Activated T-cell treated with anti-CD3 and anti-CD28 coated beads, Interleukin-2, amount 50 U/mL, for 72 hours (primary cell): ENCODE data around the gene CACNB4. TPM values are rescaled to one million over a fixed set of nuclear protein-coding genes. Genes with fewer than 3 reads are reported as not detected.

ENCODE experiments used
- ATAC-seq, 2 donors: fragments of 150-1000 bp; cut with Tn5 transposase; replicated peaks in 1 of 2; 2 replicates each; pipeline ENCODE4 v1.10.0; 2021; ENCODE audit warnings: moderate library complexity in 2 of 2, mild to moderate bottlenecking in 1 of 2
- DNase-seq, 2 donors: peaks; one replicate each; pipeline ENCODE4 v3.0.0; 2021 to 2022; ENCODE audit warnings: mixed read lengths in 1 of 2
- H3K27ac Mint-ChIP-seq: one replicate; pipeline ENCODE4 v1.8.0; 2022; ENCODE audit warnings: mild to moderate bottlenecking, moderate library complexity, mixed read lengths
- H3K27me3 Mint-ChIP-seq: one replicate; pipeline ENCODE4 v1.8.0; 2022; ENCODE audit warnings: low read depth, mixed read lengths
- H3K36me3 Mint-ChIP-seq, 2 donors: one replicate each; pipeline ENCODE4 v1.8.0; 2022; ENCODE audit warnings: mixed read lengths in 2 of 2, mild to moderate bottlenecking in 1 of 2; ENCODE audit not compliant: insufficient read depth in 2 of 2
- H3K4me1 Mint-ChIP-seq: one replicate; pipeline ENCODE4 v1.8.0; 2022; ENCODE audit warnings: low read depth, mixed read lengths
- H3K4me3 Mint-ChIP-seq, 2 donors: one replicate each; pipeline ENCODE4 v1.8.0; 2022; ENCODE audit warnings: mild to moderate bottlenecking in 2 of 2, mixed read lengths in 2 of 2, moderate library complexity in 2 of 2
- H3K9me3 Mint-ChIP-seq, 2 donors: one replicate each; pipeline ENCODE4 v1.8.0; 2022; ENCODE audit warnings: mixed read lengths in 2 of 2
- total RNA-seq, 2 donors: library from RNA; stranded (reverse); gene quantifications; one replicate each; pipeline ENCODE4 v1.2.3, GENCODE V29; 2022

CACNB4 gene
- total RNA-seq, 2 donors from 2014 or later, result 0.31 to 0.56 TPM

DNA sequence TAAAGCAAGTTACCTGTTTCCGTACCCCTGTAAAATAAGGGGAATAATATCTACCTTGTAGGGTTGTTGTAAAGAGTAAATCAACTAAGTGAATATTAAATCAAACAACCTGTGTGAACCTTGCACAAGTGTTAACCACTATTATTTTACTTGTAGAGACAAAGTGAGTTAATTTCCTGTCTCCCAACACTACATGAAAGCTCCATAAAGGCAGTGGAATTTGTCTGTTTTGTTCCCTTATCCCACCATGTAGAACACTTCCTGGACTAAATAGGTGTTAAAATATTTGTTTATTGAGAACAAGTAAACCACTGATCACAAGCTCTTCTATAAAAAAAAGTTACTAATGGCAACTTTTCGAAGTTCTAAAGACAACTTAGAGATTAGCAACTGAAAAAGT lies 274.0 kb downstream of the CACNB4 start:
- H3K4me3 Mint-ChIP-seq, result no peak overlapping the region
- peaks cover 6% of the 10 kb centered on the region for H3K27me3 Mint-ChIP-seq
- no peaks in the 10 kb centered on the region for H3K9me3 Mint-ChIP-seq
- H3K4me1 Mint-ChIP-seq, result peaks cover 67% of the 10 kb centered on the region
- ATAC-seq, result no peak
- no peak overlapping the region for H3K27ac Mint-ChIP-seq
- H3K36me3 Mint-ChIP-seq, result peaks cover 0 to 6% of the 10 kb centered on the region in 2 donors
- no peak for DNase-seq

DNA sequence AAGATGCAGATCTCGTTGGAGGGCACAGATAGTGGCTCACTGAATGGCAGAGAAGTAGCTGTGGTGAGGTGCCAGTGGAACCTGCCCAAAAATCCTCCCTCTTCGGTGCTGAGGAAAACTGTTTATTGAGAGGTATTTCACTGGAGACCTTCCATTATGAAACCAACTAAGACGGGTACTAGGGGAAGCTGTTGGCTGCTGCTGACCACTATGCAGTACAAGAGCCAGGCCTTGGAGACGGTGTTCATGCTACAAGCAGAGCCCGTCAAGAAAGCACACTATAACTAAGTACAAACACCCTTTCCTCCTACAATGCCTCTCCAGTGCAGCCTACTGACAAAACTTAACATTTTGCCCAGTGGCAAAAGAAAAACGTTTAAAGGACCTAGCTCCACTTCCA lies 275.2 kb downstream of the CACNB4 start:
- H3K4me3 Mint-ChIP-seq, result no peak overlapping the region

DNA sequence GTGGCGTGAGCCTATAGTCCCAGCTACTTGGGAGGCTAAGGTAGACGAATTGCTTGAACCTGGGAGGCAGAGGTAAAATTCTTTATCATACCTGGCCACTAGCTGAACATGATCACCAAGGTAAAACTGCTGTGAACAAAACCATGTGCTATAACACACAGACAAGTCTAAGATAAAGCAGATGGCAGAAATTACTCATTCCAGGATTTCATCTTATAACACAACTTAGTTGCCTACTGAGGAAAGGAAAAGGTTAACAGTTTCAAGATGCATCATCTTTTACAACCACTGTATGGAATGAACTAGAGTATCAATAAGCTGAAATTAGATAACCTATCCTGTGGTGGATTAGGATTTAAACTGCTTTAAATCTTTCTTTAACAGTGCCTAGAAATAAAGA lies 278.9 kb downstream of the CACNB4 start:
- no peaks in the 10 kb centered on the region for H3K27me3 Mint-ChIP-seq
- DNase-seq (peak in 1 of 2 donors; percentile 4), ATAC-seq (peak; percentile 96 to 99)
- H3K9me3 Mint-ChIP-seq, result no peaks in the 10 kb centered on the region
- H3K36me3 Mint-ChIP-seq, result peaks cover 3 to 4% of the 10 kb centered on the region in 2 donors
- H3K27ac Mint-ChIP-seq, result peak overlapping the region; percentile 44
- peak overlapping the region; percentile 39 to 72 for H3K4me3 Mint-ChIP-seq
- peaks cover 56% of the 10 kb centered on the region for H3K4me1 Mint-ChIP-seq

More for the DNA sequence above, 275.2 kb downstream of the CACNB4 start:
- Mint-ChIP-seq H3K4me1 (peaks cover 66% of the 10 kb centered on the region), H3K9me3 (no peaks in the 10 kb centered on the region), H3K27me3 (no peaks in the 10 kb centered on the region), H3K27ac (no peak overlapping the region), H3K36me3 (peaks cover 0 to 6% of the 10 kb centered on the region in 2 donors)
- DNase-seq, result no peak
- no peak for ATAC-seq

DNA sequence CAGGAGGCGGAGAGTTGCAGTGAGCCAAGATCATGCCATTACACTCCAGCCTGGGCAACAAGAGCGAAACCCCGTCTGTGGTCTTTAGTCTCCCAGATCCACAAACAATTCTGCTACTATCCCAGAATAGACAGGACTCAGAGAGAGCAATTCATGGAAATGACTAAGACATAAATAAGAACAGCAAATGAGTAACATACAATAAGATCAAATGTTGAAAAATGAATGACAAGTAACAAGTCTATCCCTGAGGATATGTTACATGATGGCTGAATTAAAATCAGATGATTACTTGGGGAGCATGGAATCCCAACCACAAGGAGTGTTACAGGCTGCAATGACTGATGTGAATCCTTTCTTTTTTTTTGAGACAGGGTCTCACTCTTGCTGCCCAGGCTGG lies 280.9 kb downstream of the CACNB4 start:
- H3K9me3 Mint-ChIP-seq, result no peaks in the 10 kb centered on the region
- no peak overlapping the region for H3K27ac Mint-ChIP-seq
- no peak overlapping the region for H3K4me3 Mint-ChIP-seq
- DNase-seq (no peak), ATAC-seq (no peak)
- H3K36me3 Mint-ChIP-seq, result peaks cover 5 to 9% of the 10 kb centered on the region in 2 donors
- peaks cover 42% of the 10 kb centered on the region for H3K4me1 Mint-ChIP-seq
- no peaks in the 10 kb centered on the region for H3K27me3 Mint-ChIP-seq

DNA sequence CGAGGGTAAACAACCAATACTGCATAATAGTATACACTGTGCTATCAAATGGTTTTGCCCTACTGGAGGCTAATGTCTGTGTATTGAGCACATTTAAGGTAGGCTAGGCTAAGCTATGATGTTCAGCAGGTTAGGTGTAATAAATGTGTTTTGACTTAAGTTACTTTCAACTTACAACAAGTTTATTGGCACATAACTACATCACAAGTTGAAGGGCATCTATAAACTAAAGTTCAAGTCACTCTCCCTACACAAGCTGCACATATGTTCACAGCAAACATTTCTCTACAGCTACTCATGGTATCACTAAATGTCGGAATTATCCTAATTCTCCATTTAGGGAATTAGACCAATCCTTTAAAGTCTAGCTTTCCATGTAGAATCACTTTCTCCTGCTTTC lies 282.0 kb downstream of the CACNB4 start:
- Mint-ChIP-seq H3K9me3 (no peaks in the 10 kb centered on the region), H3K4me1 (peaks cover 33% of the 10 kb centered on the region), H3K27me3 (no peaks in the 10 kb centered on the region), H3K36me3 (peaks cover 8 to 14% of the 10 kb centered on the region in 2 donors), H3K4me3 (no peak overlapping the region), H3K27ac (no peak overlapping the region)
- ATAC-seq (no peak), DNase-seq (no peak)

DNA sequence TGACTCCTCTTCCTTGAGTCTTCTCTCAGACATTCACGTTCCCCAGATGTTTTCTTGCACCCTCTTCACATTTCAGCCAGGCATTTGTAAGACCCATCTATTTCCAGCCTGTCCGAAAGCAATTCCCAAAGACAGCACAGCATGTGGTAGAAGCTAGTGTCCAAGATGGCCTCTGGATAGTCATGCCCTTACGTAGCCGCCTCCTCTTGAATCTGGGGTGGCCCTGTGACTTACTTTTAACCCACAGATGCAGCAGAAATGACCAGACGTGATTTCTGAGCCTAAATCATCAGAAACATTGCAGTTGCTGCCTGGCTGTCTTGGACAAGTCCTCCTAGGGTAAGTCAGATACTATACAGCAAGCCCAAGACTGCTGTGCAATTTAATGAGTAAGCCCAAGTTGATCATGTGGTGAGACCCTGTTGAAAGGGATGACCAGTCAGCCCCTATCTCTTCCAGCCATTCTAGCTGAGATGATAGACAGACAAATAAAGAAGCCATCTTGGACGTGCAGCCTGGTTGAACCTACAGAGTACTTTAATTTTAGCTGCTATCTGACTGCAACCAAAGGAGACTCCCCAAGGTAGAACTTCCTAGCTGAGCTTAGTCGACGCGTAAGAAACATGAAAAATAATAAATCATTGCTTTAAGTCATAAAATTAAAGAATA lies 282.9 kb downstream of the CACNB4 start:
- Mint-ChIP-seq H3K27me3 (no peaks in the 10 kb centered on the region), H3K4me3 (no peak overlapping the region), H3K4me1 (peaks cover 29% of the 10 kb centered on the region), H3K36me3 (peaks cover 8 to 18% of the 10 kb centered on the region in 2 donors), H3K27ac (no peak overlapping the region), H3K9me3 (no peaks in the 10 kb centered on the region)
- DNase-seq (no peak), ATAC-seq (no peak)

DNA sequence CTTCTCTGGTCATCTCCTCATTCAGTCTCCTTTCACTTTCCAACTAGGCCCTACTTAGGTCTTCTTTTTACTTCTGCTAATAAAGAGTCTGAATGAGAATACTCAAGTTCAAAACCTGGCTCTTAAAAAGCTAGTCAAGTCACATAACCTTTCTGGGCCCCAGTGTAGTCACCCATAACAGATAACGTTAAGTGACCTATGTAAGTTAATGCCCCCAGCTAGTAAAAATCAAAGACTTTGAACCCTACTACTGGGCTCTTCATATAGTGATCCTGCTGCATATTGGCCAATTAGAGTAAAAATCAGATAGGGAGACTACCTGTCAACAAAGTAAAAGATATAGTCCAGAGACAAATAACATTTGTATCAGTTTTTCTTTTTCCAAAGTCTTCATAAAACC lies 288.4 kb downstream of the CACNB4 start:
- H3K27ac Mint-ChIP-seq, result no peak overlapping the region
- DNase-seq, result no peak
- no peak overlapping the region for H3K4me3 Mint-ChIP-seq
- ATAC-seq, result no peak
- H3K36me3 Mint-ChIP-seq, result peaks cover 6 to 22% of the 10 kb centered on the region in 2 donors
- H3K9me3 Mint-ChIP-seq, result no peaks in the 10 kb centered on the region
- H3K4me1 Mint-ChIP-seq, result peaks cover 4% of the 10 kb centered on the region
- H3K27me3 Mint-ChIP-seq, result no peaks in the 10 kb centered on the region

DNA sequence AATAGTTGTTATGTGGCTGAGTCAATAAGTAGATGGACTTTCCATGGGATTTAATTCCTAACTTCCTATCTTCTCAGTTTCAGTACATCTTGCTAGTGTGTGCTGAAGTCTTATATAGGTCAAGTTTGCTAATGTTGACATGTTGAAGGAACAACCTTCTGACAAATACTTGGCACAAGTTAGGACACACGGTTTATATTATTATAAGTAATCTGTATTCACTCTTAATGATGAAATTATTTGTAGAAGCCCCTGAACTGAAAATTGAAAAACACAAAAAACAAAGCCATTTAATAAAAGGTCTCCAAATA lies 289.8 kb downstream of the CACNB4 start:
- Mint-ChIP-seq H3K36me3 (peaks cover 6 to 18% of the 10 kb centered on the region in 2 donors), H3K27ac (no peak overlapping the region), H3K4me3 (no peak overlapping the region), H3K4me1 (no peaks in the 10 kb centered on the region), H3K27me3 (no peaks in the 10 kb centered on the region), H3K9me3 (no peaks in the 10 kb centered on the region)
- DNase-seq (no peak), ATAC-seq (no peak)

DNA sequence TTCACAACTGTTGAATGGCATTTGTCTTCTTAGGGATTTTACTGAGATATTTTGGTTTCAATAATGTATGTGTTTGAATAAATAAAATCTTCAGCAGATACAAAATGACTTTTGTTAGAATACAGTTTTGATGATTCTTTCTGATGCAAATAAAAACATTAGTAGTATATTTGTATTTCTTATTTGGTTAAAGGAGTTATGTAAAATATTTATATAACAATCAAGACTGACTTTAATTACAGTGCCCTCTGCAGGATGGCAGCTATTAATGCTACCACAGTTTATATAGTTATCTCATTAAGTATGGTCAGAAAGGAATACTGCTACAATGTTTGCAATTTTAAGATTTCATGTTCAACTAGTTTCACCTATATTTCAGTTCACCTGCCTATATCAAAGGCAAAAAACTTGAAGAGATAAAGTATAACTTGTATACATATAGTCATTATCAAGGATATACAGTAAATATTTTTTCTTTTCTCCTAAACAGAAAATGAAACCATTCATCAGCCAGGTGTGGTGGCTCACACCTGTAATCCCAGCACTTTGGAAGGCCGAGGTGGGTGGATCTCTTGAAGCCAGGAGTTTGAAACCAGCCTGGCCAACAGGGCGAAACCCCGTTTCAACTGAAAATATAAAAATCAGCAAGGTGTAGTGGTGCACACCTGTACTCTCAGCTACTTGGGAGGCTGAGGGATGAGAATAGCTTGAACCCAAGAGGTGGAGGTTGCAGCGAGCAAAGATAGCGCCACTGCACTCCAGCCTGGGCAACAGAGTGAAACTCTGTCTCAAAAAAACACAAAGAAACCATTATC lies 290.4 kb downstream of the CACNB4 start:
- H3K4me1 Mint-ChIP-seq, result no peaks in the 10 kb centered on the region
- no peak overlapping the region for H3K4me3 Mint-ChIP-seq
- H3K27ac Mint-ChIP-seq, result no peak overlapping the region
- H3K36me3 Mint-ChIP-seq, result peaks cover 6 to 16% of the 10 kb centered on the region in 2 donors
- no peak for DNase-seq
- no peak for ATAC-seq
- no peaks in the 10 kb centered on the region for H3K9me3 Mint-ChIP-seq
- no peaks in the 10 kb centered on the region for H3K27me3 Mint-ChIP-seq

DNA sequence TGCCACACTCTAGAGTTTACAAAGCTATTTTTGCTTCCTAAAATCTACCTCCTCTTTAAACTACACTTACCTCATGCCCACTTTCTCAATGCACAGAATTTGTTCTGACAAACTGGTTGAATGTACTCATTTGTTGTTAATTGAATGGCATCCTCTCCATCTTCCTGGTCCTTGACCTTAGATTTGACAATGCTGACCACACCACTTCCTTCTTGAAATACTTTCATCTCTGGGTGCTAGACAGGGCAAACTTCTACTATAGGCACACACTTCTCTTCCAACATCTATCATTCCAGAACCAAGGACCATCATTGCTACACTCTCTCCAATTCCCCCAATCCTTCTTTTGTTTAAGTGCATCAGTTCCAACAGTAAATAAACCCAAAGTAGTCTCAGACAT lies 292.9 kb downstream of the CACNB4 start:
- Mint-ChIP-seq H3K27ac (no peak overlapping the region), H3K4me1 (peaks cover 1% of the 10 kb centered on the region), H3K27me3 (no peaks in the 10 kb centered on the region), H3K36me3 (peaks cover 4 to 13% of the 10 kb centered on the region in 2 donors), H3K9me3 (no peaks in the 10 kb centered on the region), H3K4me3 (no peak overlapping the region)
- DNase-seq, result no peak
- ATAC-seq, result no peak

DNA sequence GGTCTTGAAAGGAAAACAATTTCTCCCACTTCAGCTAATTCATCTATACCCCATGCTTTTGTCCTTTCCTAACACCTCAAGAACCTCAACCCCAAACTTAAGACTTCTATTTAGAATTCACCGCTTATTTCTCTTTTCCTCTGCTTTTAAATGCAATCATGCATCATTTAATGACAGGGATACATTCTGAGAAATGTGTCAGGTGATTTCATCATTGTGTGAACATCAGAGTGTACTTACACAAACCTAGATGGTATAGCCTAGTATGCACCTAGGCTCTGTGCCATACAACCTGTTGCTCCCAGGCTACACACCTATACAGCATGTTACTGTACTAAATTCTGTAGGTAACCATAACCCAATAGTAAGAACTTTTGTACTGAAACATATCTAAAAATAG lies 293.5 kb downstream of the CACNB4 start:
- H3K36me3 Mint-ChIP-seq, result peaks cover 4 to 10% of the 10 kb centered on the region in 2 donors
- ATAC-seq, result no peak
- H3K4me1 Mint-ChIP-seq, result peaks cover 7% of the 10 kb centered on the region
- no peak overlapping the region for H3K27ac Mint-ChIP-seq
- H3K9me3 Mint-ChIP-seq, result no peaks in the 10 kb centered on the region
- no peak for DNase-seq
- no peak overlapping the region for H3K4me3 Mint-ChIP-seq
- H3K27me3 Mint-ChIP-seq, result no peaks in the 10 kb centered on the region

DNA sequence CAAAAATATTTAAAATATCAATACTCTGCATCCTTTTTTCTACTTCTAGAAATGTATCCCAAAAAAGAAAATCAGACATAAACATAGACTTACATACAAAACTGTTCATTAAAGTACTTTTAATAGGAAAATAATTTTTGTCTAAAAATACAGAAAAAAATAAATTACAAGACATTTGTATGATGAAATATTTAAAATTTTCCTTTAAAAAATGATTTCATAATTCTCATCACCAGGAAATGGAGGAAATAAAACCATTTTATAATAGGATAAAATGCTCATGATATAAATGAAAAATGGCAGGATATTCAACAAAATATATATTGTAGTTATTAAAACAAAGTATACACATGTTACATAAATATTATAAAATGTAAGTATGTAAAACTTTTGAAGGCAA lies 295.0 kb downstream of the CACNB4 start:
- no peaks in the 10 kb centered on the region for H3K27me3 Mint-ChIP-seq
- H3K36me3 Mint-ChIP-seq, result peaks cover 2 to 10% of the 10 kb centered on the region in 2 donors

DNA sequence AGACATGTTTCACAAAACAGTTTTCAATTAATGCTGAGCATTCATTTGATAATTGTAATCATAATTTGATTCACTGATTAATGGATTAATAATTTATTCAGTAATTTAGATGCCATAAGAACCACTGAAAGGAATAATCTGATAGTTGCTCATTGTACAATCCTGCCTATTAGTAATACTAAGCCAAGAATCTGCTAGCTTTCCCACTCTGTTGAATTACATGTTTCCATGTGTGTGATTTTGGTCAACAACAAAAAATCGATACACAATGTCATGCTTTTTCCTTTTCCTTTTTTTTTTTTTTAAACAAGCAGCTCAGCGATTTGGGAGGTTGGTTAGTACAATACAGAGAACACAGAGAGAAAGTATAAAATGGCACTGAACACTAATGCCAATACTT lies 296.5 kb downstream of the CACNB4 start:
- Mint-ChIP-seq H3K4me3 (no peak overlapping the region), H3K36me3 (peaks cover 2 to 13% of the 10 kb centered on the region in 2 donors), H3K4me1 (peaks cover 9% of the 10 kb centered on the region), H3K27me3 (no peaks in the 10 kb centered on the region), H3K9me3 (no peaks in the 10 kb centered on the region), H3K27ac (no peak overlapping the region)
- DNase-seq (no peak), ATAC-seq (no peak)

More for the DNA sequence above, 295.0 kb downstream of the CACNB4 start:
- ATAC-seq (no peak), DNase-seq (no peak)
- no peak overlapping the region for H3K4me3 Mint-ChIP-seq
- H3K27ac Mint-ChIP-seq, result no peak overlapping the region
- H3K4me1 Mint-ChIP-seq, result peaks cover 9% of the 10 kb centered on the region
- no peaks in the 10 kb centered on the region for H3K9me3 Mint-ChIP-seq
